HepG2 (cell line): ENCODE results near the gene MYL9. TPM values are rescaled to one million over a fixed set of nuclear protein-coding genes. Genes with fewer than 3 reads are reported as not detected.
A peak's percentile ranks its signal among the peaks of the same experiment; 100 is the strongest.

Experiments
- ATAC-seq: fragments of 200-7000 bp; cut with Tn5 transposase; 3 replicates; pipeline ENCODE4 v1.9.1; 2020; ENCODE audit warnings: mild to moderate bottlenecking, moderate library complexity
- Bru-seq: library from RNA; stranded (reverse); fragments of 400-500 nt; gene quantifications from one replicate; lab custom pipeline; 2021; lab: Mats Ljungman, UMichigan
- BruChase-seq, 2 experiments: library from RNA; stranded (reverse); fragments of 400-500 nt; gene quantifications; one replicate each; lab custom pipeline; 2021; lab: Mats Ljungman, UMichigan
- BruUV-seq: library from RNA; stranded (reverse); fragments of 400-500 nt; replicated peaks from 2 replicates; lab custom pipeline; 2021; lab: Mats Ljungman, UMichigan
- CTCF ChIA-PET: fragments of 300-600 bp; formaldehyde crosslinking; extraction: SDS; loops from one replicate; lab custom pipeline; 2021; ENCODE audit warnings: low total read pairs, inconsistent platforms, low intra/inter-chr PET ratio; lab: Yijun Ruan, JAX
- POLR2A ChIA-PET: fragments of 350-600 bp; sonication (Branson Sonifier 250); formaldehyde crosslinking; loops from one replicate; lab custom pipeline; 2020; ENCODE audit warnings: antibody characterized with exemption, inconsistent platforms; lab: Yijun Ruan, JAX
- DNase-seq: peaks from one replicate; pipeline ENCODE4 v3.0.0-alpha.2; 2015; ENCODE audit warnings: low spot score
- FAIRE-seq: peaks from 3 replicates; lab custom pipeline; 2011; peaks lifted over from hg19 to GRCh38; lab: Jason Lieb, UNC
- H2AFZ ChIP-seq: one replicate; pipeline ENCODE4 v1.6.1; 2011; ENCODE audit warnings: low read length, inconsistent platforms
- H3K27ac ChIP-seq: fragments of 300-600 bp; 3 replicates; pipeline ENCODE4 v1.8.0; 2011; ENCODE audit warnings: mixed run types, mild to moderate bottlenecking, mixed read lengths, low read length, inconsistent platforms; ENCODE audit not compliant: insufficient read depth; ENCODE audit errors: extremely low read length
- H3K27me3 ChIP-seq, 2 experiments: fragments of 200-600 bp in 1 of 2; 2 replicates in 1 of 2; 3 replicates in 1 of 2; pipeline versions ENCODE4 v1.6.0 to v1.8.0; 2011; ENCODE audit warnings: low read length in 2 of 2, mild to moderate bottlenecking in 2 of 2, moderate library complexity in 2 of 2, inconsistent platforms in 1 of 2; ENCODE audit not compliant: insufficient read depth in 2 of 2, control insufficient read depth in 1 of 2
- H3K36me3 ChIP-seq, 2 experiments: fragments of 200-600 bp in 1 of 2; replicated peaks in 1 of 2; 2 replicates in 1 of 2; 3 replicates in 1 of 2; pipeline versions ENCODE4 v1.5.1 to v1.8.0; 2011; ENCODE audit warnings: low read length in 2 of 2, inconsistent platforms in 1 of 2; ENCODE audit not compliant: insufficient read depth in 2 of 2, control insufficient read depth in 1 of 2
- H3K4me1 ChIP-seq: 2 replicates; pipeline ENCODE4 v1.5.1; 2012; ENCODE audit warnings: low read length, inconsistent platforms; ENCODE audit not compliant: insufficient read depth
- H3K4me2 ChIP-seq: 2 replicates; pipeline ENCODE4 v1.6.0; 2011; ENCODE audit warnings: low read depth, low read length, inconsistent platforms
- H3K4me3 ChIP-seq, 3 experiments: fragments of 200-600 bp in 1 of 3; sonication (generic), shearing (Covaris generic) in 1 of 3; replicated peaks in 1 of 3; 2 replicates each; pipeline ENCODE4 v1.5.1; 2011 to 2016; ENCODE audit warnings: low read length in 3 of 3, inconsistent platforms in 2 of 3, low read depth in 2 of 3, mild to moderate bottlenecking in 2 of 3, control low read depth in 1 of 3, mixed read lengths in 1 of 3; ENCODE audit not compliant: insufficient read depth in 1 of 3
- H3K79me2 ChIP-seq: one replicate; pipeline ENCODE4 v1.6.1; 2011; ENCODE audit warnings: low read length, inconsistent platforms; ENCODE audit not compliant: insufficient read depth
- H3K9ac ChIP-seq: 2 replicates; pipeline ENCODE4 v1.6.0; 2011; ENCODE audit warnings: mild to moderate bottlenecking, low read depth, low read length, inconsistent platforms; ENCODE audit not compliant: insufficient read depth
- H3K9me3 ChIP-seq: 2 replicates; pipeline ENCODE4 v1.5.1; 2012; ENCODE audit warnings: mild to moderate bottlenecking, low read length
- H4K20me1 ChIP-seq: 2 replicates; pipeline ENCODE4 v1.6.0; 2011; ENCODE audit warnings: inconsistent platforms, mild to moderate bottlenecking, low read length, moderate library complexity; ENCODE audit not compliant: insufficient read depth
- CREM ChIP-seq, 2 experiments: sonication (generic) in 1 of 2; formaldehyde crosslinking in 1 of 2; IDR thresholded peaks; 2 replicates each; pipeline versions ENCODE4 v1.4.0 to v1.6.1; 2016 to 2020; ENCODE audit warnings: antibody characterized with exemption in 1 of 2, mild to moderate bottlenecking in 1 of 2, missing genetic modification reagents in 1 of 2
- GABPB1 ChIP-seq: IDR thresholded peaks from 2 replicates; pipeline ENCODE4 v1.6.1; 2016; ENCODE audit warnings: mild to moderate bottlenecking, missing genetic modification reagents, moderate library complexity, missing compliant biosample characterization
- HNRNPLL ChIP-seq: fragments of 200-400 bp; formaldehyde crosslinking; IDR thresholded peaks from 2 replicates; pipeline ENCODE4 v1.6.1; 2017; ENCODE audit warnings: mild to moderate bottlenecking, low read depth, low read length; ENCODE audit not compliant: poor library complexity, severe bottlenecking
- TEAD3 ChIP-seq: optimal IDR thresholded peaks from 2 replicates; pipeline ENCODE3; 2016; ENCODE audit warnings: borderline replicate concordance
- ZNF225 ChIP-seq: sonication (generic); formaldehyde crosslinking; IDR thresholded peaks from 2 replicates; pipeline ENCODE4 v1.4.0; 2020; ENCODE audit warnings: mild to moderate bottlenecking, missing genetic modification reagents
- ZNF235 ChIP-seq: sonication (generic); formaldehyde crosslinking; IDR thresholded peaks from 2 replicates; pipeline ENCODE4 v1.8.1; 2023; ENCODE audit warnings: mild to moderate bottlenecking, missing genetic modification reagents, borderline replicate concordance
- WGBS: methylation state at CpG from one replicate; pipeline ENCODE4 v1.1.6; 2017; ENCODE audit warnings: low lambda C conversion rate; 5-methylcytosine and 5-hydroxymethylcytosine counted together
- in situ Hi-C: cut with HindIII; loops from 2 replicates; pipeline ENCODE4 v1.10.0; 2017; ENCODE audit warnings: low pct_unique_long_range_greater_than_20kb; ENCODE audit not compliant: extremely low pct_ligation_motif_present
- intact Hi-C: fragments of 100-400 bp; cut with micrococcal nuclease; formaldehyde crosslinking; loops from one replicate; pipeline ENCODE4 v1.10.0; 2022; ENCODE audit not compliant: unreplicated experiment
- long read RNA-seq, 2 experiments: library from RNA in 1 of 2; library from polyadenylated mRNA in 1 of 2; stranded (forward) in 1 of 2; unstranded in 1 of 2; transcript quantifications; one replicate each; pipeline ENCODE4 v2.0.0, GENCODE V29; 2019 to 2022
- polyA minus RNA-seq, 3 experiments: library from RNA; depleted of rRNA, polyadenylated mRNA; stranded (reverse); fragments of >200 nt; gene quantifications; 2 replicates each; pipeline ENCODE4 v1.2.3, GENCODE V29; 2011; ENCODE audit warnings: low replicate concordance in 1 of 3
- polyA plus RNA-seq, 8 experiments: library from polyadenylated mRNA; depleted of rRNA in 3 of 8; stranded (reverse) in 7 of 8; unstranded in 1 of 8; fragments of >200 nt; fragmentation: Illumina TruSeq in 4 of 8; extraction: Trizol in 4 of 8; gene quantifications; 2 replicates each; pipeline versions ENCODE4 v1.2.1 to v1.2.3, GENCODE V29; 2011 to 2016; ENCODE audit warnings: low read depth in 4 of 8, missing spikeins in 1 of 8, mixed read lengths in 1 of 8; ENCODE audit not compliant: insufficient read depth in 1 of 8
- total RNA-seq, 5 experiments: library from RNA; depleted of rRNA; stranded (reverse); fragments of >200 nt; fragmentation: Illumina TruSeq; extraction: Trizol; gene quantifications; 2 replicates each; pipeline ENCODE4 v1.2.3, GENCODE V29; 2016; ENCODE audit warnings: low read depth in 1 of 5
- TF ChIP-seq, protein P1 (sequence below): sonication (generic); formaldehyde crosslinking; IDR thresholded peaks from 2 replicates; pipeline ENCODE4 v1.4.0; 2020; ENCODE audit warnings: missing genetic modification reagents
- TF ChIP-seq, protein P2 (sequence below): IDR thresholded peaks from 2 replicates; pipeline ENCODE4 v1.6.1; 2018; ENCODE audit warnings: missing genetic modification reagents
- TF ChIP-seq, protein P3 (sequence below): sonication (generic); formaldehyde crosslinking; IDR thresholded peaks from 2 replicates; pipeline ENCODE4 v1.4.0; 2020; ENCODE audit warnings: mild to moderate bottlenecking, missing genetic modification reagents
- TF ChIP-seq, protein P4 (sequence below): sonication (generic); formaldehyde crosslinking; IDR thresholded peaks from 2 replicates; pipeline ENCODE4 v1.5.0; 2020; ENCODE audit warnings: mild to moderate bottlenecking, missing genetic modification reagents

MYL9 gene
- total RNA-seq (2016; rRNA removed; fragmentation: Illumina TruSeq; extraction: Trizol), result 2.2 and 2.7 TPM in 2 replicates
- total RNA-seq (2016; cell fraction: cytosol; rRNA removed; fragmentation: Illumina TruSeq; extraction: Trizol; ENCODE audit: low read depth), result 0.79 and 0.91 TPM in 2 replicates
- total RNA-seq (2016; cell fraction: insoluble cytoplasmic fraction; rRNA removed; fragmentation: Illumina TruSeq; extraction: Trizol), result 2.5 TPM in 2 replicates
- total RNA-seq (2016; cell fraction: membrane; rRNA removed; fragmentation: Illumina TruSeq; extraction: Trizol), result 1.5 and 2.5 TPM in 2 replicates
- 1.3 and 1.7 TPM in 2 replicates for total RNA-seq (2016; cell fraction: nucleus; rRNA removed; fragmentation: Illumina TruSeq; extraction: Trizol)
- 0.87 and 1.1 TPM in 2 replicates for polyA plus RNA-seq (2011; rRNA removed)
- polyA plus RNA-seq (2011; cell fraction: cytosol; rRNA removed), result 0.72 and 0.73 TPM in 2 replicates
- 0.59 and 0.69 TPM in 2 replicates for polyA plus RNA-seq (2011; cell fraction: nucleus; rRNA removed)
- polyA plus RNA-seq (2012), result 1.2 and 1.4 TPM in 2 replicates
- 4.6 and 5.7 TPM in 2 replicates for polyA plus RNA-seq (2016; cell fraction: cytosol; fragmentation: Illumina TruSeq; extraction: Trizol; ENCODE audit: low read depth)
- polyA plus RNA-seq (2016; cell fraction: insoluble cytoplasmic fraction; fragmentation: Illumina TruSeq; extraction: Trizol; ENCODE audit: low read depth), result 10.1 and 12.3 TPM in 2 replicates
- 6.4 and 6.8 TPM in 2 replicates for polyA plus RNA-seq (2016; cell fraction: membrane; fragmentation: Illumina TruSeq; extraction: Trizol; ENCODE audit: low read depth)
- 8.9 and 9.0 TPM in 2 replicates for polyA plus RNA-seq (2016; cell fraction: nucleus; fragmentation: Illumina TruSeq; extraction: Trizol; ENCODE audit: insufficient read depth, low read depth)
- 0.72 and 4.7 TPM in 2 replicates for polyA minus RNA-seq (2011; rRNA and poly(A)+ RNA removed; ENCODE audit: low replicate concordance)
- polyA minus RNA-seq (2011; cell fraction: cytosol; rRNA and poly(A)+ RNA removed), result 0.70 and 0.89 TPM in 2 replicates
- polyA minus RNA-seq (2011; cell fraction: nucleus; rRNA and poly(A)+ RNA removed), result 0.39 and 0.75 TPM in 2 replicates
- Bru-seq, nascent RNA, result percentile 33 among the genes with signal in this experiment
- percentile 29 among the genes with signal in this experiment for BruChase-seq, experiment 1, labeled RNA remaining after a 6-hour chase
- percentile 29 among the genes with signal in this experiment for BruChase-seq, experiment 2, labeled RNA remaining after a 2-hour chase
- long read RNA-seq, experiment 1, transcript MYL9-201 (4 exons, 2,821 nt), result major isoform, 5 of 7 reads
- long read RNA-seq, experiment 1, partial matches to known transcripts, result 2 of 7 reads
- long read RNA-seq, experiment 1, other reads (novel, unspliced or antisense), result 0 of 7 reads
- long read RNA-seq, experiment 2, transcript MYL9-201 (4 exons, 2,821 nt), result major isoform, 5 of 14 reads
- long read RNA-seq, experiment 2, partial matches to known transcripts, result 8 of 14 reads
- long read RNA-seq, experiment 2, other reads (novel, unspliced or antisense), result 0 of 14 reads

DNA sequence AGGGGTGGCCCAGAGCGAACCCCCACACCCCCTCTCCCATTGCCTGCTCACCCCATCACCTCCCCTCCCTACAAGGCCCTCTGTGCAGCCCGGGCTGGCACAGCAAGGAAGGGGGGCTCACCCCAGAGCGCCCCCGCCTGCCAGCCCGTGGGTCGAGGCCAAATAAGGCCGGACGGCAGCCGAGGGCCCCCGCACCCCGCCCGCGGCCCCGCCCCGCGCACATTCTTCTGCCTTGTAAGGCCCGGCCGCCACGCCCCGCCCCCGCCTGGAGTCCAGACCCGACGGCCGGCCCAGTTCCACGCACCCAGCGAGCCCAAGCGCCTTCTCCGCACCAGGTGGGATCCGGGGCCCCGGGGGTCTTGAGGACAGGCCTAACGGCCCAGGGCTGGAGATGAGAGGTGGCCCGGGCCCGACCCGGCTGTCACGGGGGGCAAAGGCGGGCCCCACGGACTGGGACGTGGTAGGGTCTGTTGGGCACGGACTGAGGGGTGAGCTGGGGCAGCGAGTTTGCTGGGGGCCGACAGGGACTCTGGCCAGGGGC is at the start of gene MYL9:
Gene MYL9, plus strand, starts transcription at position 293 of the 541 bp plus-strand sequence. CDS start 3,366 bp downstream, outside the sequence.
- Histone ChIP-seq H2AFZ (no peak within 1 kb of the TSS), H3K4me2 (peak within 1 kb of the TSS; percentile 19), H3K27ac (no peak within 1 kb of the TSS), H4K20me1 (no peaks in the 10 kb centered on the region; the same call in 1 of the 2 replicates), H3K36me3 (no peaks in the 10 kb centered on the region), H3K4me3 (peak within 1 kb of the TSS in 2 of 3 experiments; percentile 19 to 45; a peak in 3 of 6 replicates), H3K79me2 (no peaks in the 10 kb centered on the region), H3K9me3 (no peaks in the 10 kb centered on the region), H3K4me1 (peaks cover 46% of the 10 kb centered on the region), H3K9ac (no peak within 1 kb of the TSS), H3K27me3 (no peaks in the 10 kb centered on the region)
- WGBS, result 69% methylated on average over 31 of the region's 41 CpGs
- ChIA-PET POLR2A (interaction anchor here (0.6 kb wide), 1 partner anchor 56 kb away, joined by 3 read pairs; no protein-coding TSS in a partner anchor), CTCF (interaction anchor here (1.1 kb wide), 1 partner anchor 64 kb away, joined by 3 read pairs; the partner anchor contains the start of gene RAB5IF)
- in situ Hi-C loops (no loop called here), intact Hi-C loops (no loop called here)
- FAIRE-seq (no peak), DNase-seq (no peak), ATAC-seq (peak; percentile 5)
- BruUV-seq, result no TSS peak
- TF ChIP-seq, protein P1, sequence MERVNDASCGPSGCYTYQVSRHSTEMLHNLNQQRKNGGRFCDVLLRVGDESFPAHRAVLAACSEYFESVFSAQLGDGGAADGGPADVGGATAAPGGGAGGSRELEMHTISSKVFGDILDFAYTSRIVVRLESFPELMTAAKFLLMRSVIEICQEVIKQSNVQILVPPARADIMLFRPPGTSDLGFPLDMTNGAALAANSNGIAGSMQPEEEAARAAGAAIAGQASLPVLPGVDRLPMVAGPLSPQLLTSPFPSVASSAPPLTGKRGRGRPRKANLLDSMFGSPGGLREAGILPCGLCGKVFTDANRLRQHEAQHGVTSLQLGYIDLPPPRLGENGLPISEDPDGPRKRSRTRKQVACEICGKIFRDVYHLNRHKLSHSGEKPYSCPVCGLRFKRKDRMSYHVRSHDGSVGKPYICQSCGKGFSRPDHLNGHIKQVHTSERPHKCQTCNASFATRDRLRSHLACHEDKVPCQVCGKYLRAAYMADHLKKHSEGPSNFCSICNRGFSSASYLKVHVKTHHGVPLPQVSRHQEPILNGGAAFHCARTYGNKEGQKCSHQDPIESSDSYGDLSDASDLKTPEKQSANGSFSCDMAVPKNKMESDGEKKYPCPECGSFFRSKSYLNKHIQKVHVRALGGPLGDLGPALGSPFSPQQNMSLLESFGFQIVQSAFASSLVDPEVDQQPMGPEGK (CRISPR knock-in tag), result peak; percentile 54; the same call in 1 of the 2 replicates
- TF ChIP-seq HNRNPLL, result peak; percentile 66
- TF ChIP-seq TEAD3 (CRISPR knock-in tag), result no peak
- TF ChIP-seq, protein P2, sequence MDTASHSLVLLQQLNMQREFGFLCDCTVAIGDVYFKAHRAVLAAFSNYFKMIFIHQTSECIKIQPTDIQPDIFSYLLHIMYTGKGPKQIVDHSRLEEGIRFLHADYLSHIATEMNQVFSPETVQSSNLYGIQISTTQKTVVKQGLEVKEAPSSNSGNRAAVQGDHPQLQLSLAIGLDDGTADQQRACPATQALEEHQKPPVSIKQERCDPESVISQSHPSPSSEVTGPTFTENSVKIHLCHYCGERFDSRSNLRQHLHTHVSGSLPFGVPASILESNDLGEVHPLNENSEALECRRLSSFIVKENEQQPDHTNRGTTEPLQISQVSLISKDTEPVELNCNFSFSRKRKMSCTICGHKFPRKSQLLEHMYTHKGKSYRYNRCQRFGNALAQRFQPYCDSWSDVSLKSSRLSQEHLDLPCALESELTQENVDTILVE (CRISPR knock-in tag), result no peak
- peak; percentile 79; the same call in 1 of the 2 replicates for TF ChIP-seq ZNF235 (CRISPR knock-in tag)
- TF ChIP-seq GABPB1 (CRISPR knock-in tag), result peak; percentile 31; the same call in 1 of the 2 replicates
- TF ChIP-seq, protein P3, sequence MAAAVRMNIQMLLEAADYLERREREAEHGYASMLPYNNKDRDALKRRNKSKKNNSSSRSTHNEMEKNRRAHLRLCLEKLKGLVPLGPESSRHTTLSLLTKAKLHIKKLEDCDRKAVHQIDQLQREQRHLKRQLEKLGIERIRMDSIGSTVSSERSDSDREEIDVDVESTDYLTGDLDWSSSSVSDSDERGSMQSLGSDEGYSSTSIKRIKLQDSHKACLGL (CRISPR knock-in tag), result peak; percentile 34; the same call in 1 of the 2 replicates
- TF ChIP-seq, protein P4, sequence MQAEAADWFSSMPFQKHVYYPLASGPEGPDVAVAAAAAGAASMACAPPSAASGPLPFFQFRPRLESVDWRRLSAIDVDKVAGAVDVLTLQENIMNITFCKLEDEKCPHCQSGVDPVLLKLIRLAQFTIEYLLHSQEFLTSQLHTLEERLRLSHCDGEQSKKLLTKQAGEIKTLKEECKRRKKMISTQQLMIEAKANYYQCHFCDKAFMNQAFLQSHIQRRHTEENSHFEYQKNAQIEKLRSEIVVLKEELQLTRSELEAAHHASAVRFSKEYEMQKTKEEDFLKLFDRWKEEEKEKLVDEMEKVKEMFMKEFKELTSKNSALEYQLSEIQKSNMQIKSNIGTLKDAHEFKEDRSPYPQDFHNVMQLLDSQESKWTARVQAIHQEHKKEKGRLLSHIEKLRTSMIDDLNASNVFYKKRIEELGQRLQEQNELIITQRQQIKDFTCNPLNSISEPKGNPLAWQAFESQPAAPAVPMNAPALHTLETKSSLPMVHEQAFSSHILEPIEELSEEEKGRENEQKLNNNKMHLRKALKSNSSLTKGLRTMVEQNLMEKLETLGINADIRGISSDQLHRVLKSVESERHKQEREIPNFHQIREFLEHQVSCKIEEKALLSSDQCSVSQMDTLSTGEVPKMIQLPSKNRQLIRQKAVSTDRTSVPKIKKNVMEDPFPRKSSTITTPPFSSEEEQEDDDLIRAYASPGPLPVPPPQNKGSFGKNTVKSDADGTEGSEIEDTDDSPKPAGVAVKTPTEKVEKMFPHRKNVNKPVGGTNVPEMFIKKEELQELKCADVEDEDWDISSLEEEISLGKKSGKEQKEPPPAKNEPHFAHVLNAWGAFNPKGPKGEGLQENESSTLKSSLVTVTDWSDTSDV (CRISPR knock-in tag), result 0 out of 2 replicates have a peak, but pooled peaks have one; percentile 10
- peak; percentile 3; the same call in 1 of the 2 replicates for TF ChIP-seq ZNF225 (CRISPR knock-in tag)
- no peak for TF ChIP-seq CREM (IDR thresholded peaks at IDR 0.05)
- no peak for TF ChIP-seq CREM (CRISPR knock-in tag; IDR thresholded peaks at IDR 0.05)
